Peyer's patch (tissue), 4 donors: ENCODE data around the gene ASCL3.

Experiments
- CTCF ChIP-seq, 6 experiments: fragments of 450-650 bp in 4 of 6; fragments of 200-600 bp in 2 of 6; sonication (generic) in 1 of 6; IDR thresholded peaks; one replicate each; pipeline ENCODE4 v1.5.1; 2017 to 2019; ENCODE audit warnings: antibody characterized with exemption in 6 of 6, mild to moderate bottlenecking in 3 of 6, moderate library complexity in 1 of 6
- POLR2A ChIP-seq, 2 donors: fragments of 450-650 bp; IDR thresholded peaks; one replicate each; pipeline ENCODE4 v1.5.1; 2017; ENCODE audit warnings: antibody characterized with exemption in 2 of 2, mild to moderate bottlenecking in 2 of 2, moderate library complexity in 2 of 2

DNA sequence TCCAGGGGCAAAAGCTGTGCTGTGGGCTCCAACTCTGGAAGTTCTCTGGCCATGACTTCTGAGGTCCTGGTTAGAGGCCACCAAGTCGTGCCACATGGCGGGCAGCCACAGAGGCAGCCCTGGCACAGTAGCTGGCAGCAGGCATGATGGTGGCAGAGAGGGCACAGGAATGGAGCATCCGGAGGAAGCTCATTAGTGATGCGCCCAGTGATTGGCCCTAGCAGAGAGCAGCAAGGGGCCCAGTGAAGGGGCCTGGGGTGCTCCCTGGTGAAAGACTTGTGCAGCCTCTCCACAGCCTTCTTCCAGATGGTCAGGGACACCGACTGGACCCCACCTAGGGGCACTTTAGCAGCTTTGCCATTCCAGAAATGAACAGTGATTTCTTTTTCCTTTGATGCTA is 17.1 kb downstream of the ASCL3 start:
- TF ChIP-seq CTCF (IDR thresholded peaks at IDR 0.05) = no peak
- no peak for TF ChIP-seq POLR2A (IDR thresholded peaks at IDR 0.05)
